H1 (cell line): ENCODE measurements around the gene CSF3R. TPM values are rescaled to one million over a fixed set of nuclear protein-coding genes. Genes with fewer than 3 reads are reported as not detected.

ENCODE experiments used
- CTCF ChIA-PET: fragments of 300-600 bp; sonication (Branson Sonifier 250); formaldehyde crosslinking; loops from one replicate; lab custom pipeline; 2021; ENCODE audit not compliant: partially characterized antibody; lab: Charles Lee
- POLR2A ChIA-PET: fragments of 300-600 bp; sonication (Branson Sonifier 250); formaldehyde crosslinking; loops from one replicate; lab custom pipeline; 2021; ENCODE audit warnings: inconsistent platforms; ENCODE audit not compliant: partially characterized antibody; lab: Charles Lee
- DNase-seq, 2 experiments: peaks; one replicate each; pipeline versions ENCODE4 v3.0.0 to v3.0.0-alpha.2; 2010 to 2022; ENCODE audit warnings: low spot score in 2 of 2, low read depth in 1 of 2, mixed read lengths in 1 of 2
- FAIRE-seq: peaks from 2 replicates; lab custom pipeline; 2011; peaks lifted over from hg19 to GRCh38; lab: Jason Lieb, UNC
- H2AFZ ChIP-seq: 2 replicates; pipeline ENCODE4 v1.8.1; 2012; ENCODE audit warnings: low read length, inconsistent platforms
- H2AK5ac ChIP-seq: 2 replicates; pipeline ENCODE4 v1.6.1; 2013; ENCODE audit warnings: low read depth, low read length
- H2BK120ac ChIP-seq: replicated peaks from 2 replicates; pipeline ENCODE3; 2013; ENCODE audit warnings: low read depth, low read length, inconsistent platforms
- H2BK12ac ChIP-seq: 2 replicates; pipeline ENCODE4 v1.6.1; 2013; ENCODE audit warnings: low read depth, low read length
- H2BK15ac ChIP-seq: 2 replicates; pipeline ENCODE4 v1.6.1; 2013; ENCODE audit warnings: low read length
- H2BK20ac ChIP-seq: 2 replicates; pipeline ENCODE4 v1.6.1; 2013; ENCODE audit warnings: low read length
- H2BK5ac ChIP-seq: 2 replicates; pipeline ENCODE4 v1.6.1; 2013; ENCODE audit warnings: low read depth, low read length
- H3K14ac ChIP-seq: 2 replicates; pipeline ENCODE4 v1.6.1; 2013; ENCODE audit warnings: inconsistent platforms; ENCODE audit not compliant: insufficient read length
- H3K18ac ChIP-seq: 2 replicates; pipeline ENCODE4 v1.6.1; 2013; ENCODE audit warnings: low read length; ENCODE audit errors: extremely low read depth
- H3K23ac ChIP-seq: 2 replicates; pipeline ENCODE4 v1.6.1; 2013; ENCODE audit warnings: inconsistent platforms; ENCODE audit not compliant: insufficient read length
- H3K23me2 ChIP-seq: 2 replicates; pipeline ENCODE4 v1.6.1; 2013; ENCODE audit warnings: low read depth, low read length
- H3K27ac ChIP-seq: 2 replicates; pipeline ENCODE4 v1.6.1; 2011; ENCODE audit warnings: low read depth, low read length, inconsistent platforms
- H3K27me3 ChIP-seq, 4 experiments: replicated peaks in 1 of 4; 1 replicate in 1 of 4; 2 replicates in 3 of 4; pipeline versions ENCODE4 v1.6.1 to v1.8.1; 2011 to 2013; ENCODE audit warnings: low read length in 3 of 4, mild to moderate bottlenecking in 3 of 4, inconsistent platforms in 2 of 4, mixed read lengths in 2 of 4, moderate library complexity in 1 of 4; ENCODE audit not compliant: control insufficient read depth in 3 of 4, insufficient read depth in 3 of 4; ENCODE audit errors: extremely low read depth in 1 of 4
- H3K36me3 ChIP-seq, 4 experiments: 2 replicates each; pipeline versions ENCODE4 v1.6.1 to v1.8.1; 2011 to 2013; ENCODE audit warnings: mild to moderate bottlenecking in 4 of 4, low read length in 3 of 4, moderate library complexity in 2 of 4, control low read depth in 1 of 4, inconsistent platforms in 1 of 4; ENCODE audit not compliant: insufficient read depth in 4 of 4, control insufficient read depth in 2 of 4
- H3K4ac ChIP-seq: replicated peaks from 2 replicates; pipeline ENCODE3; 2013; ENCODE audit warnings: low read length, low read depth, mixed read lengths, inconsistent platforms; ENCODE audit not compliant: insufficient read length
- H3K4me1 ChIP-seq, 4 experiments: replicated peaks in 1 of 4; 1 replicate in 1 of 4; 2 replicates in 3 of 4; pipeline versions ENCODE4 v1.6.1 to v1.8.1; 2011 to 2013; ENCODE audit warnings: low read length in 3 of 4, inconsistent platforms in 2 of 4, mixed read lengths in 1 of 4; ENCODE audit not compliant: insufficient read depth in 4 of 4, control insufficient read depth in 3 of 4
- H3K4me2 ChIP-seq, 2 experiments: 2 replicates each; pipeline versions ENCODE4 v1.6.1 to v1.8.1; 2011 to 2013; ENCODE audit warnings: low read depth in 2 of 2, low read length in 2 of 2, control low read depth in 1 of 2, inconsistent platforms in 1 of 2, mild to moderate bottlenecking in 1 of 2; ENCODE audit not compliant: insufficient read depth in 1 of 2
- H3K4me3 ChIP-seq, 4 experiments: fragments of 200-600, 300-600 bp in 1 of 4; sonication (generic), shearing (Covaris generic), sonication (Bioruptor Twin) in 1 of 4; 2 replicates each; pipeline versions ENCODE4 v1.5.1 to v1.8.1; 2011 to 2016; ENCODE audit warnings: low read length in 4 of 4, low read depth in 3 of 4, control low read depth in 2 of 4, inconsistent platforms in 2 of 4, mild to moderate bottlenecking in 2 of 4, mixed read lengths in 1 of 4, moderate library complexity in 1 of 4; ENCODE audit not compliant: insufficient read depth in 2 of 4; ENCODE audit errors: extremely low read depth in 1 of 4
- H3K56ac ChIP-seq: replicated peaks from 2 replicates; pipeline ENCODE3; 2013; ENCODE audit warnings: low read depth, mild to moderate bottlenecking, mixed read lengths, low read length, inconsistent platforms; ENCODE audit not compliant: insufficient read length
- H3K79me1 ChIP-seq: 2 replicates; pipeline ENCODE4 v1.6.1; 2013; ENCODE audit warnings: low read depth, low read length, control low read depth
- H3K79me2 ChIP-seq, 2 experiments: 2 replicates each; pipeline versions ENCODE4 v1.6.1 to v1.8.1; 2012 to 2013; ENCODE audit warnings: low read length in 2 of 2, mild to moderate bottlenecking in 2 of 2, inconsistent platforms in 1 of 2; ENCODE audit not compliant: insufficient read depth in 2 of 2, control insufficient read depth in 1 of 2
- H3K9ac ChIP-seq, 4 experiments: replicated peaks in 1 of 4; 1 replicate in 1 of 4; 2 replicates in 3 of 4; pipeline versions ENCODE4 v1.6.1 to v1.8.1; 2011 to 2013; ENCODE audit warnings: low read depth in 3 of 4, low read length in 3 of 4, control low read depth in 2 of 4, mild to moderate bottlenecking in 2 of 4, moderate library complexity in 2 of 4, inconsistent platforms in 1 of 4; ENCODE audit errors: extremely low read depth in 1 of 4
- H3K9me3 ChIP-seq, 2 experiments: 2 replicates each; pipeline versions ENCODE4 v1.6.1 to v1.8.1; 2012 to 2013; ENCODE audit warnings: mild to moderate bottlenecking in 2 of 2, moderate library complexity in 2 of 2, control low read depth in 1 of 2, inconsistent platforms in 1 of 2, low read depth in 1 of 2, low read length in 1 of 2, mixed read lengths in 1 of 2; ENCODE audit not compliant: insufficient read depth in 2 of 2
- H4K20me1 ChIP-seq, 2 experiments: replicated peaks in 1 of 2; 2 replicates each; pipeline versions ENCODE3 to v1.8.1; 2011 to 2013; ENCODE audit warnings: inconsistent platforms in 2 of 2, low read length in 2 of 2, mild to moderate bottlenecking in 1 of 2; ENCODE audit not compliant: insufficient read depth in 2 of 2, control insufficient read depth in 1 of 2
- H4K5ac ChIP-seq: 2 replicates; pipeline ENCODE4 v1.6.1; 2013; ENCODE audit warnings: low read length, low read depth, mixed read lengths, inconsistent platforms; ENCODE audit not compliant: insufficient read length
- H4K8ac ChIP-seq: 2 replicates; pipeline ENCODE4 v1.8.0; 2013; ENCODE audit warnings: mild to moderate bottlenecking, moderate library complexity, low read length, inconsistent platforms; ENCODE audit not compliant: insufficient read depth; ENCODE audit errors: extremely low read depth
- H4K91ac ChIP-seq: replicated peaks from 2 replicates; pipeline ENCODE3; 2013; ENCODE audit warnings: low read length, mixed read lengths, inconsistent platforms; ENCODE audit not compliant: insufficient read length
- CBX8 ChIP-seq: fragments of 300-800, 300-1000 bp; sonication (generic); IDR thresholded peaks from 2 replicates; pipeline ENCODE4 v1.7.1; 2016; ENCODE audit warnings: low read depth, low read length, borderline replicate concordance
- CEBPB ChIP-seq: IDR thresholded peaks from 2 replicates; pipeline ENCODE4 v1.6.1; 2012; ENCODE audit warnings: low read depth, low read length
- CTCF ChIP-seq, 3 experiments: IDR thresholded peaks; 1 replicate in 2 of 3; 2 replicates in 1 of 3; pipeline versions ENCODE4 v1.5.1 to v1.6.1; 2011; ENCODE audit warnings: low read length in 3 of 3, mild to moderate bottlenecking in 3 of 3, inconsistent platforms in 2 of 3, low read depth in 1 of 3, moderate library complexity in 1 of 3; ENCODE audit not compliant: insufficient read depth in 1 of 3; ENCODE audit errors: control extremely low read depth in 1 of 3
- EP300 ChIP-seq, 2 experiments: IDR thresholded peaks; 1 replicate in 1 of 2; 2 replicates in 1 of 2; pipeline ENCODE4 v1.6.1; 2011 to 2012; ENCODE audit warnings: low read depth in 2 of 2, low read length in 2 of 2, mild to moderate bottlenecking in 2 of 2, borderline replicate concordance in 1 of 2, inconsistent platforms in 1 of 2, moderate library complexity in 1 of 2
- EZH2 ChIP-seq: fragments of 200-600 bp; sonication (generic); IDR thresholded peaks from 2 replicates; pipeline ENCODE4 v1.7.1; 2012; ENCODE audit warnings: low read depth, mild to moderate bottlenecking, moderate library complexity, low read length, inconsistent platforms; ENCODE audit not compliant: severe bottlenecking
- RAD21 ChIP-seq, 2 experiments: IDR thresholded peaks in 1 of 2; conservative IDR thresholded peaks in 1 of 2; 2 replicates each; pipeline ENCODE4 v1.6.1; 2011; ENCODE audit warnings: low read depth in 2 of 2, low read length in 2 of 2, improper control_type of control experiment in 1 of 2, inconsistent platforms in 1 of 2, mild to moderate bottlenecking in 1 of 2, moderate library complexity in 1 of 2
- RXRA ChIP-seq: IDR thresholded peaks from 2 replicates; pipeline ENCODE4 v1.6.1; 2011; ENCODE audit warnings: low read depth, mild to moderate bottlenecking, low read length, moderate library complexity; ENCODE audit not compliant: insufficient read depth
- WGBS, 2 experiments: shearing (Covaris generic) in 1 of 2; methylation state at CpG; one replicate each; pipeline versions ENCODE4 v1.1.6 to v1.1.7; 2013 to 2015; ENCODE audit warnings: low lambda C conversion rate in 2 of 2, mixed read lengths in 2 of 2, inconsistent platforms in 1 of 2, low coverage in 1 of 2, missing lambda C conversion rate in 1 of 2; ENCODE audit not compliant: insufficient replicate concordance in 2 of 2, insufficient coverage in 1 of 2, insufficient read length in 1 of 2; ENCODE audit errors: extremely low coverage in 1 of 2, missing lambda C conversion rate in 1 of 2; 5-methylcytosine and 5-hydroxymethylcytosine counted together
- polyA plus RNA-seq, 7 experiments: library from polyadenylated mRNA; depleted of rRNA in 3 of 7; stranded (reverse) in 5 of 7; unstranded in 2 of 7; fragments of >200 nt in 5 of 7; fragments of 200-250 nt in 2 of 7; gene quantifications; 1 replicate in 5 of 7; 2 replicates in 1 of 7; 4 replicates in 1 of 7; pipeline versions ENCODE4 v1.2.1 to v1.2.3, GENCODE V29; 2011 to 2013; ENCODE audit warnings: missing spikeins in 2 of 7, mixed read lengths in 2 of 7
- total RNA-seq: library from RNA; stranded (reverse); fragmentation: NEBNext Ultra II Directional; extraction: Animal tissue kit (Norgen Biotek cat#: 25700); gene quantifications from 2 replicates; pipeline ENCODE4 v1.2.1, GENCODE V29; 2021

CSF3R gene
- total and polyA plus RNA-seq, 2 of the 8 experiments (the other 6 are each of a cell fraction or from before 2014, with no cell fraction given): not detected

- no peak for TF ChIP-seq EZH2
- no peak for TF ChIP-seq EP300 (IDR thresholded peaks at IDR 0.05; ENCODE audit: borderline replicate concordance in 1 of 2, low read depth in 2 of 2, low read length in 2 of 2)
- TF ChIP-seq CBX8: no peak
- TF ChIP-seq CEBPB: no peak
- peak; percentile 94 to 98 for TF ChIP-seq RAD21 (IDR thresholded peaks at IDR 0.05 in 1 of 2, conservative IDR thresholded peaks at IDR 0.05 in 1 of 2; ENCODE audit: low read depth in 2 of 2, low read length in 2 of 2)
- TF ChIP-seq CTCF (IDR thresholded peaks at IDR 0.05; ENCODE audit: control extremely low read depth in 1 of 3, insufficient read depth in 1 of 3, low read depth in 1 of 3, low read length in 3 of 3): peak; percentile 86 to 95 (median 95)
- no peak for TF ChIP-seq RXRA
- no peak overlapping the region for H4K8ac ChIP-seq
- 0 out of 2 replicates have a peak overlapping the region, but pooled peaks have one; percentile 29 for H2AFZ ChIP-seq
- no peak overlapping the region for H4K5ac ChIP-seq
- no peaks in the 10 kb centered on the region for H3K23me2 ChIP-seq
- no peak overlapping the region for H3K4me3 ChIP-seq
- no peak overlapping the region for H3K4me2 ChIP-seq
- no peaks in the 10 kb centered on the region for H3K79me2 ChIP-seq
- no peak overlapping the region for H3K23ac ChIP-seq
- ChIA-PET CTCF (interaction anchor here (0.6 to 6.5 kb wide), 72 partner anchors 9 to 970 kb away, joined by 3 to 62 read pairs (median 4); partner anchors contain the start of gene CSF3R), POLR2A (interaction anchor here (1.4 kb wide), 1 partner anchor 52 kb away, joined by 6 read pairs; the partner anchor contains the start of gene MRPS15)
- H2BK5ac ChIP-seq: no peak overlapping the region
- no peaks in the 10 kb centered on the region for H3K9me3 ChIP-seq
- H2BK120ac ChIP-seq: no peak overlapping the region
- H4K20me1 ChIP-seq: no peaks in the 10 kb centered on the region
- DNase-seq (peak; percentile 31 to 82), FAIRE-seq (peak; percentile 82)
- H3K4me1 ChIP-seq: peaks cover 0 to 4% (median 0%) of the 10 kb centered on the region in 4 experiments; a peak in 2 of 7 replicates
- 0 out of 2 replicates have a peak overlapping the region, but pooled peaks have one; percentile 36 for H3K18ac ChIP-seq
- H2BK15ac ChIP-seq: 0 out of 2 replicates have a peak overlapping the region, but pooled peaks have one; percentile 74
- 60% methylated on average over 10 of the region's 10 CpGs; no CpG with 5 or more reads in 1 of the 2 experiments for WGBS, 2 experiments
- no peak overlapping the region for H3K27ac ChIP-seq
- H3K14ac ChIP-seq: no peak overlapping the region
- no peaks in the 10 kb centered on the region for H3K27me3 ChIP-seq
- peak overlapping the region; percentile 51; the same call in 1 of the 2 replicates for H2BK20ac ChIP-seq
- no peak overlapping the region for H2AK5ac ChIP-seq
- no peak overlapping the region for H3K4ac ChIP-seq
- H2BK12ac ChIP-seq: peak overlapping the region; percentile 84; the same call in 1 of the 2 replicates
- H4K91ac ChIP-seq: no peak overlapping the region
- H3K36me3 ChIP-seq: no peaks in the 10 kb centered on the region
- H3K56ac ChIP-seq: no peak overlapping the region
- no peaks in the 10 kb centered on the region for H3K79me1 ChIP-seq
- H3K9ac ChIP-seq: no peak overlapping the region
These were observed 33.8 kb upstream of the CSF3R start for GRCh38 chr1:36516372-36517010.
